GM12873 (cell line): ENCODE measurements around the gene CEMIP.

Experiments used
- TF ChIP-seq, protein P1 (sequence below): IDR thresholded peaks from 2 replicates; pipeline ENCODE4 v1.5.1; 2012; ENCODE audit warnings: low read depth, mild to moderate bottlenecking, moderate library complexity, low read length, control low read depth; ENCODE audit not compliant: insufficient read depth; ENCODE audit errors: missing control alignments

The CEMIP gene

DNA sequence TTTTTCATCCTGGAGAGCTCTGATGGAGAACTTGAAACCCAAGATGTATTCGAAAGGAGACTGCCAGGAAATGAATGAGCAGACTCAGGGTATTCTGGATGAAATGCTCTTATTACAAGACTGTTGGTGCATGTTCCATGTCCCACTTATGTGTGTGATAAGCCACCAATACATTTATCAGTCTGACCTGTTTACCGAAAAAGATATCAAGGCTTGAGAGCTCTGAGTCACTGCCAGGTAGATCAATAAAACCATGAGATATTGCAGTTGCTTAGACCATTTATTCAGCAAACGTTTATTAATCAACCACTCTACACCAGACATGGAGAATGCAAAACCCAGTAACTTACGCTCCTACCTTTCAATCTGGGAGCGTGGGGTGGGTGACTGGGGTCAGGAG lies 17.2 kb downstream of the CEMIP start:
- TF ChIP-seq, protein P1, sequence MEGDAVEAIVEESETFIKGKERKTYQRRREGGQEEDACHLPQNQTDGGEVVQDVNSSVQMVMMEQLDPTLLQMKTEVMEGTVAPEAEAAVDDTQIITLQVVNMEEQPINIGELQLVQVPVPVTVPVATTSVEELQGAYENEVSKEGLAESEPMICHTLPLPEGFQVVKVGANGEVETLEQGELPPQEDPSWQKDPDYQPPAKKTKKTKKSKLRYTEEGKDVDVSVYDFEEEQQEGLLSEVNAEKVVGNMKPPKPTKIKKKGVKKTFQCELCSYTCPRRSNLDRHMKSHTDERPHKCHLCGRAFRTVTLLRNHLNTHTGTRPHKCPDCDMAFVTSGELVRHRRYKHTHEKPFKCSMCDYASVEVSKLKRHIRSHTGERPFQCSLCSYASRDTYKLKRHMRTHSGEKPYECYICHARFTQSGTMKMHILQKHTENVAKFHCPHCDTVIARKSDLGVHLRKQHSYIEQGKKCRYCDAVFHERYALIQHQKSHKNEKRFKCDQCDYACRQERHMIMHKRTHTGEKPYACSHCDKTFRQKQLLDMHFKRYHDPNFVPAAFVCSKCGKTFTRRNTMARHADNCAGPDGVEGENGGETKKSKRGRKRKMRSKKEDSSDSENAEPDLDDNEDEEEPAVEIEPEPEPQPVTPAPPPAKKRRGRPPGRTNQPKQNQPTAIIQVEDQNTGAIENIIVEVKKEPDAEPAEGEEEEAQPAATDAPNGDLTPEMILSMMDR = no peak

- TF ChIP-seq, protein P1 = no peak
Observed at GRCh38 chr15:80798911-80799310, 19.7 kb downstream of the CEMIP start.

DNA sequence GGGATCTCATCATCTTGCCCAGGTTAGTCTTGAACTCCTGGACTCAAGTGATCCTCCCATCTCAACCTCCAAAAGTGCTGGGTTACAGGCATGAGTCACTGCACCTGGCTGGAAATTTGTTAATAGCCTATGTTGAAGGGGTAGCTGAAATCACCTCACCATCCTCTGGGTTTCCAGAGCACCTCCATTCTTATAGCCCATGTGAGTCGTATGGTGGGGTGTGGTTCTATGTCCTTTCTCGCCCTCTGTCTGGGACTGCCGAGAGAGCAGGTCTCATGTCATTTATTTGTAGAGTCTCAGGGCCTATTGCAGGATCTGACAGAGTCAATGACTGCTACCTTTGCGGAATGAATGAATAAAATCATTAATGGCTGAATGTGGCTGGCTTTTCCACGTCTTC lies 20.9 kb downstream of the CEMIP start:
- TF ChIP-seq, protein P1 = no peak

DNA sequence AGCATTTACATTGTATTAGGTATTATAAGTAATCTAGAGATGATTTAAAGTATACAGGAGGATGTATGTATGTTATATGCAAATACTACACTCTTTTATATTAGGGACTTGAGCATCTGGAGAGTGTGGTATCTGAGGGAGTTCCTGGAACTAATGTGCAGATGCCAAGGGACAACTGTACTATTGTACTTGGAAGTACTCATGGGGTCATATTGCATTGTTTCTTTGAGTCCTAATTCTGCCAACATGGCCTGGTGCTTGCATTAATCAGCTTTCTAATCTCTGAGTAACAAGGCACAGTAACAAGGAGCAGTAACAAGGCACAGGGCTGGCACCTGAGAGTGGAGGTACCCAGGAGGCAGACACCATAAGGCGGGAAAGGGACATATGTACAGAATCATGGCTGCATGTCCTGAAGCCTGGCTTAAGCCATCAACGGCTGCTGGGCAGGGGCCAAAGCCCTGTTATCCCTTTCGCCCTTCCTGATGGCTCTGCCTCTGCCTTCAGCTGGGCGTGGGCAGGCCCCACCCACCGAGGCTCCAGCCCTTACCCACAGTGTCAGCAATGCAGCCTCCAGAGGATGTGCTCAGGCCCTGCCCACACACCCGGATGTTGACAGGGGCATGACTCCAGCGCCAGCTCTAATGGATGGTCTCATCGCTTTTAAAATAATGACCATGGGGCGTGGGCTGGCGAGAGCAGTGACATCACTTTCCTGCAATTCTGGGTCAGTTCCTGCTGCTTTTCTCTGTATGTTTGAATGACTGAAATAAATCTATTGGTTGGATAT lies 22.9 kb downstream of the CEMIP start:
- TF ChIP-seq, protein P1 = no peak

- TF ChIP-seq, protein P1 = no peak
Observed at GRCh38 chr15:80803580-80804525, 24.7 kb downstream of the CEMIP start.

DNA sequence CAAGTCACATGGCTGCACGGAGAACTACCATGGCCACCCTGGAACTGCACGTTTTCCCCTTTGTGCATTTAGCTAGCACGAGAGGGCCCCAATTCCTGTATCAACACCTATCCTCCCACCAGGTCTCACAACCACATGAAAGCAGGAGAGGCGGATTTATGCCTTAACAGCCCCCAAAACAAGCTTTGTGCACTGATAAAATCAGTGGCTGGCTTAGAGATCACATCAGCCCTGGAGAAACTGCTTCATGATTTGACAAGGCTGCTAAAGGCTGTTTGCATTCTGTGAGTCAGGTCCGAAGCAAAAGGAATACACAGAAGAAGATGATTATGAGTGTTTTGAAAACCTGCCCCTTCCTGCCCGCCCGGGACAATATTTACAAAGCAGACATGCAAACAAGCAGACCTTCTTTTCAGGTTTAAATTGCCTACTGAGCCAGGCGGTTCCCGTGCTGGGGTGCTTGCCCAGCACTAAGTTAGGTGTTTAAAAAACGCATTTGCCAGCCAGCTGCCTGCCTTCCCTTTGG lies 25.9 kb downstream of the CEMIP start:
- TF ChIP-seq, protein P1 = no peak
